HG03565 (cell line): ENCODE results near the gene AFF3.
"Not testable (repeated sequence)": the region's sequence is repeated elsewhere in the genome, so short reads cannot be mapped to it uniquely, and the experiment has no call there.

ENCODE experiments used
- ATAC-seq: cut with Tn5 transposase; IDR thresholded peaks from one replicate; pipeline ENCODE4 v1.9.1; 2021; ENCODE audit warnings: mild to moderate bottlenecking, moderate library complexity; ENCODE audit not compliant: unreplicated experiment

The AFF3 gene

GRCh38 chr2:99938250-99938649, 204.1 kb downstream of the AFF3 start:
- no peak for ATAC-seq

DNA sequence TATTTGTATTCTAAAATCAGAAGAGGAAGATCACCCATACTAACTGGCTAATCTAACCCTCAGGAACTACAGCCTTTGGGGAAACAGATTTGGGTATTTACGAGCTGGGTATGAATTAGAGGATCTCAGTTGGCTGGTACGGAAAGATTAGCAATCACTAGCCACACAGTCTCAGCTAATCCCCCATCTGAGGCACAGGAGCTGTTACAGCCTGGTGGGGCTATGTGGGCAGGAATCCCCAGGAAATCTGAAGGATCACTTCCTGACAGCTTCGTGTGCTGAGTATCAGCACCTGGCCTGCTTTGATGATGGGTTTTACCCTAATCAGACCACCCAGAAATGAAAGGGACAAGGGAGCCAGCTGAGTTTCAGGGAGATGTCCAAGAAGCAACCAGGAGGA, 206.3 kb downstream of the AFF3 start:
- ATAC-seq = no peak

DNA sequence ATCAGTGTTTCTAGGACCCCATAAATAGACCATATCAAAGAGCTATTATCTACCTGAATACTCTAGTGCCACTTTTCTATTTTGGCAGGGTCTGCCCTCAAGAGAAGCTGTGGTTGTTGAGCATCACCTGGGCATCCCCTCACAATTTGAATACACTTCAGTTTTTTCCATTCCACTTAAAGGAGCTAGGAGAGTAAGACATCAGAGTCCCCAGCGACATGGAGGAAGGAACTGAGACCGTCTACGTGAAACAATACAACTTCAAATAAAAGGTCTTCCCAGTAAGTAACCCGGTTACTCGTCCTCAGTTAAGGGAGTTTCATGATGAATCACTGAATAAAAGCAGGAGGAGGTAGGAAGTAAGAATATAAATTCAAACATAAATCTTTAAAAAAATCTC, 206.7 kb downstream of the AFF3 start:
- ATAC-seq = no peak

GRCh38 chr2:99933894-99934650, 208.3 kb downstream of the AFF3 start:
- no peak for ATAC-seq

GRCh38 chr2:99933491-99933890, 208.9 kb downstream of the AFF3 start:
- ATAC-seq = not testable (repeated sequence)

GRCh38 chr2:99928470-99929053, 213.8 kb downstream of the AFF3 start:
- no peak for ATAC-seq

DNA sequence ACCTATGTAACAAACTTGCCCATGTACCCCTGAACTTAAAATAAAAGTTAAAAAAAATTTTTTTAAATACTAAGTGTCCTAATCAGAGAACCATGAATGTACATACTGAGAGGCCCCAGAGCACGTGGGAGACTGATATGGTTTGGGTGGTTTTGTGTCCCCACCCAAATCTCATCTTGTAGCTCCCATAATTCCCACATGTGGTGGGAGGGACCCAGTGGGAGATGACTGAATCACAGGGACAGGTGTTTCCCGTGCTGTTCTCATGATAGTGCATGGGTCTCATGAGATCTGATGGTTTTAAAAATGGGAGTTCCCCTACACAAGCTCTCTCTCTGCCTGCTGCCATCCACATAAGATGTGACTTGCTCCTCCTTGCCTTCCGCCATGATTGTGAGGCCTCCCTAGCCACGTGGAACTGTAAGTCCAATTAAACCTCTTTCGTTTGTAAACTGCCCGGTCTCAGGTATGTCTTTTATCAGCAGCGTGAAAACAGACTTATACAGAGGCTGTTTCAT, 214.6 kb downstream of the AFF3 start:
- ATAC-seq = not testable (repeated sequence)

DNA sequence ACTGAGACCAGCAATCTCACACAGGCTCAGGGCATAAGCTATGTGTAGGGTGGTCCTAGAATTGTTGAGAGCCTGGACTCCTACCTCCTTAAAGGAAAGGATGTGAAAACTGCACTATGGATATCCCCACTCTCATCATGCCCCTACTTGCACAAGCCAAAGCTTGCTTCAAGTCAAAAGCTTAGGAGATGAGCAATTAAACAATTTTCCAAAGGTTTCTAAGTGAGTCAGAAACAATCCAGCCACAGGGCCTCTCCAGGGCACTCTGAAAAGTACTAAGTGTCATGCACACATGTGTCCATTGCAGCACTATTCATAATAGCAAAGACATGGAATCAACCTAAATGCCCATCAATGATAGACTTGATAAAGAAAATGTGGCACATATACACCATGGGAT, 215.4 kb downstream of the AFF3 start:
- no peak for ATAC-seq

GRCh38 chr2:99925960-99926359, 216.4 kb downstream of the AFF3 start:
- no peak for ATAC-seq

- ATAC-seq = no peak
Observed at GRCh38 chr2:99922664-99923063, 219.7 kb downstream of the AFF3 start.

DNA sequence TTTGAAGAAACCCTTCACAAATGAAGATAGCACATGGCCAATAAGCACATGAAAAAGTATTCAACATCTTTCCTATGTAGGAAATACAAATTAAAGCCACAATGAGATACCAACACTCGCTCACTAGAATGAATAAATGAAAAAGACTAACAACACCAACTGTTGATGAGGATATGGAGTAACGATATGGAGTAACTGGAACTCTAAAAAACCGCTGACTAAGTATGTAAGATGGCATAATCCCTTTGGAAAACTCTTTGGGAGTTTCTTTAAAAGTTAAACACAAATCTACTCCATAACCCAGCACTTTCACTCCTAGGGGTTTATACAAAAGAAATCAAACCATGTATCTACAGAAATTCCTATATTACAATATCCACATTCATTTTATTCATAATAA, 220.5 kb downstream of the AFF3 start:
- no peak for ATAC-seq

DNA sequence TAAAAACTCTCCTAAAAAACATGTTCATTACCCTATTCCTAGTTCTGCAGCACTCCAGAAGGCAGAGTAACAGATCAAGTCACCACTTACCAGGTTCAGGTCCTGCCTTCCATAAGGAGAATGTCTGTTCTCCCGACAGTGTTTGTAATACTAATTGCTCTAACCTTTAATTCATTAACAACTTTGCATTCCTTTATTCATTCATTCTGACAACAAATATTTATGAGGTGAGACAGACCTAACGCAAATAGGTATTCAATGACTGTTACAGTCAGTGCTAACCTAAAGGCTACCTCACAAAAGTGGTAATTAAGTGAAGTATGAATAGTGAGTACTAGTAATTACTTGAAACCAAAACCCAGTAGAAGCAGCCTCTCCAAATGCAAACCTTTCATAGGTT, 224.0 kb downstream of the AFF3 start:
- ATAC-seq = no peak

DNA sequence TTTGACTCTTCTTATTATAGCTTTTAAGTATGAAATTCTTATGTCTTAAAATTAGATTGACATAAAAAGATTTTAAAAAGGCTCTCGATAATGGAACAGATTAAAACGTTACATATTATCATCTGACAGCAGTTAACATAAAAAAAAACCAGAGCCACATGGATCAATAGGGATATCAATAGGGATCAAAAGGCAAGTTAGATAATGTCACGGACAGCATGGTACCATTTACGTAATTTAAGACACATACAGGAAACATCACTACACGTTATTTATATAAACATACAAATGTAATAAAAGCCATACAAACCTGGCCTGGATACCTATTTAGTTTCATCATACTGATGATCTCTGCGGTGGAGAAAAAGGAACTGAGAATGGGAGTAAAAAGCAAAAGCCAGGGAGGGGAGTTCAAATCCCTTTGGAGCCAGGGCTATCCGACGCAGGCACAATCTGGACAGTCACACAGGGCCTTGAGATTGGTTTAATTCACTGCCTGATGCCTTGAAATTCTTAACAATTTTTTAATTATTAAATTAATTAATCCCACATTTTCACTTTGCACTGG, 227.2 kb downstream of the AFF3 start:
- ATAC-seq = no peak

GRCh38 chr2:99911736-99912135, 230.7 kb downstream of the AFF3 start:
- no peak for ATAC-seq

DNA sequence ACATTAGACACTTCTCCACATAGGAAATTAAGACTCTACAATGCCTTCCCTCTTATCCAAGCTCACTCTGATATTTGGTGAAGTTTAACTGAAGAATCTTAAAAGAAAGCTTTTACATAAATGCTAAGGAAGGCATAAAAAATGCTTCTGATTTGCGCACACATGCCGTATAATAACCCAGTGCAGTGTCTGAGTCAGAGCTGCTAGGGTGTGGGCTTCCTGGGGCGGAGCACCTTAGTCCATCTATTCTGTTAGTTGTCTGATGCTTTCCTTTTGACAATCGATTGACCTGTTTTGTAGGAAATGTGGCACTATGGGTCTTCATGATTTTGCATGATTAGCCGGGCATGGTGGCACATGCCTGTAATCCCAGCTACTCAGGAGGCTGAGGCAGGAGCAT, 231.5 kb downstream of the AFF3 start:
- no peak for ATAC-seq

DNA sequence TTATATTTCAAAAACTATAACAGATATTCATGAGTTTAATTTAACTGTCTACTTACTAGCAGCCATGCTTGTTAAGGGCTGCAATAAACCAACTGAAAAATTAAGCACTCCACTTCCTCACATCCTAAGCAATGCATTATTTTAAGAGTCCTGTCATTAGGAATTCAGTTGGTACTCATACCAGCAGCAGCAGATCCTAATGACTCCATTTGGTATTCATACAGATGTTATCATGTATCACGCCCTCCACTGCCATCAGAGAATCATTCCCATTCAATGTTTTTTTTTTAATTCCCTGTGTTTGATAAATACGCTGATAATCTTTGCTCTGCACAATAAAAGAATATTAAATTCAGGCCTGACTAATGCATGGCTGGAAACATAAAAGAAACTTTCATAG, 236.8 kb downstream of the AFF3 start:
- no peak for ATAC-seq

DNA sequence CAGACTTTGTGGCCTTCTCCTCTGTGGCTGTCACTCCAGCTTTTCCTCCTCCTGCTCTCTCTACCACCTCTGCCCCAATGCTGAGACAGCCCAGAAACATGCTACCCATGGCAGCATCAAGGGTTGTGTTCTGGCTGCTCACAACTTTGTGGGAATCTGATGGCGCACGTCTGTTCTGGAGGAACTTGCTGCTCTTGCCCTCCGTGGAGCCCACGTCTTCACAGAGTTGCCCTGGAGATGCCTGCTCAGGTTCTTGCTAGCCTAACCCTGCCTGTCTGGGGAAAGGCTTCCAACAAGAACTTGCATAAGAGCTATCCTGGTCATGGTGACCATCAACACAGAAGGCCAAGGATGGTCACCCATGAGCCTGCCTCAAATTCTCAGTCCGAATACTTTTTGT, 237.4 kb downstream of the AFF3 start:
- ATAC-seq = no peak

GRCh38 chr2:99903981-99904380, 238.4 kb downstream of the AFF3 start:
- no peak for ATAC-seq

DNA sequence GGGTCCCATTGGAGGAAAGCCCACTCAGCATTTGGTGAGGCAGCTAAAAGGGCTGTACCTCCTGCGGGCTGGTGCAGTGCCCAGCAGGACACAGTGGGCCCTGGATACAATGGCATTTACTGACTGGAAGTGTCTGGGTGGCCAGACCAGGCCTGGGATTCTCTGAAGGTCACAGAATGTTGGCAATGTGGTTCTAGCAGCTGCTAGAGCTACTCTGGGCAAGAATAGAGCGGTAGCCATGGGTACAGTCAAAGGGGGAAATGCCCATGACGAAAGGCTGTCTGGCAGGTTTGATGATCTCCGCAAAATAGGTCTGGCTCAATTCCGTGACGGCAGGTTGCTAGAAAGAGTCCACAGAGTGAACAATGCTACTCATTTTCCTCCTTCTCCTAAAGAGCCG, 241.8 kb downstream of the AFF3 start:
- ATAC-seq = no peak

- no peak for ATAC-seq
Observed at GRCh38 chr2:99899882-99900281, 242.5 kb downstream of the AFF3 start.

- ATAC-seq = no peak
Observed at GRCh38 chr2:99899058-99899855, 243.1 kb downstream of the AFF3 start.
